GM12878 (cell line): ENCODE results near the gene KRTAP10-1. TPM values are rescaled to one million over a fixed set of nuclear protein-coding genes. Genes with fewer than 3 reads are reported as not detected.

Source experiments
- ATAC-seq: fragments of 200-7000 bp; cut with Tn5 transposase; 3 replicates; pipeline ENCODE4 v1.9.1; 2020; ENCODE audit warnings: mild to moderate bottlenecking, moderate library complexity
- BruUV-seq: library from RNA; stranded (reverse); fragments of 400-500 nt; replicated peaks from 2 replicates; lab custom pipeline; 2021; lab: Mats Ljungman, UMichigan
- CTCF ChIA-PET: fragments of 300-600 bp; sonication (Branson Sonifier 250); formaldehyde crosslinking; extraction: SDS; loops from one replicate; lab custom pipeline; 2021; ENCODE audit warnings: inconsistent platforms; lab: Yijun Ruan, JAX
- POLR2A ChIA-PET: fragments of 350-600 bp; formaldehyde crosslinking; extraction: SDS; loops from one replicate; lab custom pipeline; 2021; ENCODE audit warnings: inconsistent platforms; lab: Charles Lee
- RAD21 ChIA-PET: fragments of 300-600 bp; sonication (Branson Sonifier 250); formaldehyde crosslinking; loops from one replicate; lab custom pipeline; 2023; ENCODE audit warnings: antibody characterized with exemption; ENCODE audit not compliant: unreplicated experiment; lab: Charles Lee
- SMC1A ChIA-PET: fragments of 300-600 bp; sonication (Branson Sonifier 250); formaldehyde crosslinking; loops from one replicate; lab custom pipeline; 2023; ENCODE audit not compliant: unreplicated experiment, uncharacterized antibody; lab: Charles Lee
- DNase-seq: peaks from one replicate; pipeline ENCODE4 v3.0.0-alpha.2; 2011; ENCODE audit warnings: low read depth, low spot score
- FAIRE-seq: peaks from 3 replicates; lab custom pipeline; 2011; peaks lifted over from hg19 to GRCh38; lab: Jason Lieb, UNC
- H2AFZ ChIP-seq: 2 replicates; pipeline ENCODE4 v1.6.0; 2011; ENCODE audit warnings: low read depth, low read length, control low read depth; ENCODE audit not compliant: control insufficient read depth
- H3K27ac ChIP-seq: 2 replicates; pipeline ENCODE4 v1.5.1; 2011; ENCODE audit warnings: control low read depth; ENCODE audit not compliant: control insufficient read depth, insufficient read depth
- H3K27me3 ChIP-seq, 2 experiments: replicated peaks in 1 of 2; 2 replicates each; pipeline versions ENCODE4 v1.6.0 to v1.6.1; 2011; ENCODE audit warnings: low read length in 1 of 2; ENCODE audit not compliant: control insufficient read depth in 2 of 2, insufficient read depth in 2 of 2
- H3K36me3 ChIP-seq, 2 experiments: 2 replicates each; pipeline ENCODE4 v1.5.1; 2011; ENCODE audit warnings: low read length in 1 of 2; ENCODE audit not compliant: control insufficient read depth in 2 of 2, insufficient read depth in 2 of 2
- H3K4me1 ChIP-seq: 2 replicates; pipeline ENCODE4 v1.6.1; 2011; ENCODE audit warnings: mild to moderate bottlenecking, low read length, moderate library complexity, mixed read lengths; ENCODE audit not compliant: control insufficient read depth, insufficient read depth
- H3K4me2 ChIP-seq: 2 replicates; pipeline ENCODE4 v1.6.0; 2011; ENCODE audit warnings: control low read depth; ENCODE audit not compliant: control insufficient read depth, insufficient read depth
- H3K4me3 ChIP-seq: fragments of 200-600 bp; sonication (generic); 2 replicates; pipeline ENCODE4 v1.5.1; 2016
- H3K79me2 ChIP-seq: 2 replicates; pipeline ENCODE4 v1.6.0; 2011; ENCODE audit warnings: low read length; ENCODE audit not compliant: control insufficient read depth, insufficient read depth
- H3K9ac ChIP-seq: 2 replicates; pipeline ENCODE4 v1.8.0; 2011; ENCODE audit warnings: low read length, control low read depth, mixed read lengths; ENCODE audit not compliant: control insufficient read depth, insufficient read depth
- H3K9me3 ChIP-seq: replicated peaks from 3 replicates; pipeline ENCODE4 v1.5.1; 2011; ENCODE audit warnings: mild to moderate bottlenecking, low read length; ENCODE audit not compliant: control insufficient read depth, insufficient read depth
- H4K20me1 ChIP-seq: 2 replicates; pipeline ENCODE4 v1.6.0; 2011; ENCODE audit not compliant: control insufficient read depth, insufficient read depth
- BCL11A ChIP-seq: IDR thresholded peaks from 2 replicates; pipeline ENCODE4 v1.6.1; 2011; ENCODE audit warnings: low read depth, low read length
- BHLHE40 ChIP-seq, 2 experiments: fragments of 450-650 bp in 1 of 2; IDR thresholded peaks; 2 replicates each; pipeline ENCODE4 v1.6.1; 2011 to 2017; ENCODE audit warnings: low read depth in 2 of 2, borderline replicate concordance in 1 of 2, improper control_type of control experiment in 1 of 2, low read length in 1 of 2, mild to moderate bottlenecking in 1 of 2
- BRCA1 ChIP-seq: IDR thresholded peaks from 2 replicates; pipeline ENCODE4 v1.6.1; 2011; ENCODE audit warnings: low read depth, low read length, improper control_type of control experiment
- CHD4 ChIP-seq: fragments of 200-600 bp; sonication (generic); IDR thresholded peaks from 2 replicates; pipeline ENCODE4 v1.6.1; 2016; ENCODE audit warnings: mild to moderate bottlenecking
- CREB1 ChIP-seq: IDR thresholded peaks from 2 replicates; pipeline ENCODE4 v1.6.1; 2012; ENCODE audit warnings: low read depth, mild to moderate bottlenecking, inconsistent platforms
- CREM ChIP-seq: IDR thresholded peaks from 2 replicates; pipeline ENCODE4 v1.6.1; 2014; ENCODE audit warnings: antibody characterized with exemption, low read depth
- FOXK2 ChIP-seq: fragments of 450-650 bp; IDR thresholded peaks from 2 replicates; pipeline ENCODE4 v1.6.1; 2017; ENCODE audit warnings: mild to moderate bottlenecking, moderate library complexity
- IRF4 ChIP-seq: IDR thresholded peaks from 2 replicates; pipeline ENCODE4 v1.6.1; 2011; ENCODE audit warnings: low read depth, low read length
- IRF5 ChIP-seq: fragments of 450-650 bp; IDR thresholded peaks from 2 replicates; pipeline ENCODE4 v1.6.1; 2017; ENCODE audit warnings: borderline replicate concordance
- JUNB ChIP-seq: IDR thresholded peaks from 2 replicates; pipeline ENCODE4 v1.6.1; 2016; ENCODE audit warnings: antibody characterized with exemption, mild to moderate bottlenecking
- PAX5 ChIP-seq: IDR thresholded peaks from 2 replicates; pipeline ENCODE4 v1.6.1; 2011; ENCODE audit warnings: low read depth, low read length, borderline replicate concordance
- RAD21 ChIP-seq: IDR thresholded peaks from 2 replicates; pipeline ENCODE4 v1.6.1; 2011; ENCODE audit warnings: mild to moderate bottlenecking, low read depth, low read length, moderate library complexity; ENCODE audit not compliant: insufficient read depth
- RFX5 ChIP-seq: IDR thresholded peaks from 2 replicates; pipeline ENCODE4 v1.6.1; 2011; ENCODE audit warnings: low read depth, low read length, improper control_type of control experiment
- RUNX3 ChIP-seq: IDR thresholded peaks from 2 replicates; pipeline ENCODE4 v1.6.1; 2012; ENCODE audit warnings: low read length, inconsistent platforms
- SMC3 ChIP-seq: IDR thresholded peaks from 2 replicates; pipeline ENCODE4 v1.6.1; 2011; ENCODE audit warnings: low read length, improper control_type of control experiment, borderline replicate concordance
- SREBF2 ChIP-seq: IDR thresholded peaks from 2 replicates; pipeline ENCODE4 v1.6.1; 2012; ENCODE audit warnings: mild to moderate bottlenecking, low read length
- TCF7 ChIP-seq: IDR thresholded peaks from 2 replicates; pipeline ENCODE4 v1.6.1; 2014; ENCODE audit warnings: antibody characterized with exemption, borderline replicate concordance
- ZNF384 ChIP-seq: IDR thresholded peaks from 2 replicates; pipeline ENCODE4 v1.6.1; 2012; ENCODE audit warnings: low read depth, mild to moderate bottlenecking, low read length, improper control_type of control experiment, borderline replicate concordance
- ZNF622 ChIP-seq: fragments of 450-650 bp; IDR thresholded peaks from 2 replicates; pipeline ENCODE4 v1.6.1; 2017; ENCODE audit warnings: mild to moderate bottlenecking, inconsistent platforms
- WGBS: methylation state at CpG from one replicate; pipeline ENCODE4 v1.1.6; 2016; ENCODE audit warnings: low lambda C conversion rate; ENCODE audit not compliant: insufficient replicate concordance, insufficient coverage; ENCODE audit errors: missing lambda C conversion rate; 5-methylcytosine and 5-hydroxymethylcytosine counted together
- in situ Hi-C: fragments of 300-500 bp; cut with MboI; formaldehyde crosslinking; loops from 9 replicates; pipeline ENCODE4 v1.14.3; 2018; ENCODE audit warnings: mixed read lengths
- intact Hi-C: fragments of 100-400 bp; cut with micrococcal nuclease; formaldehyde crosslinking; loops from one replicate; pipeline ENCODE4 v1.14.2; 2022; ENCODE audit not compliant: unreplicated experiment
- polyA plus RNA-seq, 11 experiments: library from polyadenylated mRNA; depleted of rRNA in 4 of 11; unstranded in 6 of 11; stranded (reverse) in 5 of 11; fragments of >200 nt; fragmentation: Nextera tagmentation in 4 of 11; fragmentation: Illumina TruSeq in 1 of 11; extraction: Ambion mirVana in 4 of 11; extraction: Trizol in 1 of 11; gene quantifications; 1 replicate in 1 of 11; 2 replicates in 10 of 11; pipeline versions ENCODE4 v1.2.1 to v1.2.3, GENCODE V29; 2011 to 2016; ENCODE audit warnings: inconsistent platforms in 2 of 11, missing spikeins in 2 of 11, low read depth in 1 of 11
- total RNA-seq, 4 experiments: library from RNA; depleted of rRNA in 3 of 4; stranded (reverse); fragments of >200 nt in 3 of 4; fragmentation: Illumina TruSeq in 1 of 4; extraction: Trizol in 1 of 4; gene quantifications; 2 replicates each; pipeline versions ENCODE4 v1.2.1 to v1.2.3, GENCODE V29; 2013 to 2021
- TF ChIP-seq, protein P1 (sequence below): fragments of 450-650 bp; IDR thresholded peaks from 2 replicates; pipeline ENCODE4 v1.6.1; 2017; ENCODE audit warnings: mild to moderate bottlenecking, low read depth, inconsistent platforms; ENCODE audit not compliant: poor library complexity, severe bottlenecking
- TF ChIP-seq, protein P2 (sequence below): fragments of 450-650 bp; formaldehyde crosslinking; IDR thresholded peaks from 2 replicates; pipeline ENCODE4 v1.5.0; 2022; ENCODE audit warnings: mild to moderate bottlenecking, missing genetic modification characterization

Gene KRTAP10-1
- total and polyA plus RNA-seq, 10 of the 15 experiments (the other 5 are each of a cell fraction or from before 2014, with no cell fraction given): not detected

- in situ Hi-C loops: no loop called here
- Histone ChIP-seq H3K36me3 (no peaks in the 10 kb centered on the region), H3K79me2 (no peaks in the 10 kb centered on the region), H3K27ac (no peak overlapping the region), H3K9me3 (peaks cover 4% of the 10 kb centered on the region; the same call in 2 of the 3 replicates), H3K4me1 (no peaks in the 10 kb centered on the region), H3K4me3 (no peak overlapping the region), H4K20me1 (no peaks in the 10 kb centered on the region), H3K27me3 (no peaks in the 10 kb centered on the region), H3K9ac (no peak overlapping the region), H3K4me2 (no peak overlapping the region), H2AFZ (no peak overlapping the region)
- RAD21 ChIA-PET: no interaction called here
- no TSS peak for BruUV-seq
- ATAC-seq: peak; percentile 23; the same call in 1 of the 3 replicates
- intact Hi-C loops: no loop called here
- 11% methylated on average over 6 of the region's 6 CpGs for WGBS
- CTCF ChIA-PET: no interaction called here
- POLR2A ChIA-PET: no interaction called here
- no peak for DNase-seq
- no peak for FAIRE-seq
- SMC1A ChIA-PET: no interaction called here
- TF ChIP-seq, protein P1, sequence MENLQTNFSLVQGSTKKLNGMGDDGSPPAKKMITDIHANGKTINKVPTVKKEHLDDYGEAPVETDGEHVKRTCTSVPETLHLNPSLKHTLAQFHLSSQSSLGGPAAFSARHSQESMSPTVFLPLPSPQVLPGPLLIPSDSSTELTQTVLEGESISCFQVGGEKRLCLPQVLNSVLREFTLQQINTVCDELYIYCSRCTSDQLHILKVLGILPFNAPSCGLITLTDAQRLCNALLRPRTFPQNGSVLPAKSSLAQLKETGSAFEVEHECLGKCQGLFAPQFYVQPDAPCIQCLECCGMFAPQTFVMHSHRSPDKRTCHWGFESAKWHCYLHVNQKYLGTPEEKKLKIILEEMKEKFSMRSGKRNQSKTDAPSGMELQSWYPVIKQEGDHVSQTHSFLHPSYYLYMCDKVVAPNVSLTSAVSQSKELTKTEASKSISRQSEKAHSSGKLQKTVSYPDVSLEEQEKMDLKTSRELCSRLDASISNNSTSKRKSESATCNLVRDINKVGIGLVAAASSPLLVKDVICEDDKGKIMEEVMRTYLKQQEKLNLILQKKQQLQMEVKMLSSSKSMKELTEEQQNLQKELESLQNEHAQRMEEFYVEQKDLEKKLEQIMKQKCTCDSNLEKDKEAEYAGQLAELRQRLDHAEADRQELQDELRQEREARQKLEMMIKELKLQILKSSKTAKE: no peak
- TF ChIP-seq IRF4: peak; percentile 55; the same call in 1 of the 2 replicates
- TF ChIP-seq, protein P2, sequence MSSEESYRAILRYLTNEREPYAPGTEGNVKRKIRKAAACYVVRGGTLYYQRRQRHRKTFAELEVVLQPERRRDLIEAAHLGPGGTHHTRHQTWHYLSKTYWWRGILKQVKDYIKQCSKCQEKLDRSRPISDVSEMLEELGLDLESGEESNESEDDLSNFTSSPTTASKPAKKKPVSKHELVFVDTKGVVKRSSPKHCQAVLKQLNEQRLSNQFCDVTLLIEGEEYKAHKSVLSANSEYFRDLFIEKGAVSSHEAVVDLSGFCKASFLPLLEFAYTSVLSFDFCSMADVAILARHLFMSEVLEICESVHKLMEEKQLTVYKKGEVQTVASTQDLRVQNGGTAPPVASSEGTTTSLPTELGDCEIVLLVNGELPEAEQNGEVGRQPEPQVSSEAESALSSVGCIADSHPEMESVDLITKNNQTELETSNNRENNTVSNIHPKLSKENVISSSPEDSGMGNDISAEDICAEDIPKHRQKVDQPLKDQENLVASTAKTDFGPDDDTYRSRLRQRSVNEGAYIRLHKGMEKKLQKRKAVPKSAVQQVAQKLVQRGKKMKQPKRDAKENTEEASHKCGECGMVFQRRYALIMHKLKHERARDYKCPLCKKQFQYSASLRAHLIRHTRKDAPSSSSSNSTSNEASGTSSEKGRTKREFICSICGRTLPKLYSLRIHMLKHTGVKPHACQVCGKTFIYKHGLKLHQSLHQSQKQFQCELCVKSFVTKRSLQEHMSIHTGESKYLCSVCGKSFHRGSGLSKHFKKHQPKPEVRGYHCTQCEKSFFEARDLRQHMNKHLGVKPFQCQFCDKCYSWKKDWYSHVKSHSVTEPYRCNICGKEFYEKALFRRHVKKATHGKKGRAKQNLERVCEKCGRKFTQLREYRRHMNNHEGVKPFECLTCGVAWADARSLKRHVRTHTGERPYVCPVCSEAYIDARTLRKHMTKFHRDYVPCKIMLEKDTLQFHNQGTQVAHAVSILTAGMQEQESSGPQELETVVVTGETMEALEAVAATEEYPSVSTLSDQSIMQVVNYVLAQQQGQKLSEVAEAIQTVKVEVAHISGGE (CRISPR knock-in tag): peak; percentile 69
- TF ChIP-seq IRF5: no peak
- TF ChIP-seq JUNB: peak; percentile 70
- TF ChIP-seq SMC3: no peak
- no peak for TF ChIP-seq RFX5
- TF ChIP-seq SREBF2: no peak
- peak in 1 of 2 experiments; percentile 34; a peak in 2 of 4 replicates for TF ChIP-seq BHLHE40 (IDR thresholded peaks at IDR 0.05; ENCODE audit: borderline replicate concordance in 1 of 2, low read depth in 2 of 2, low read length in 1 of 2)
- TF ChIP-seq BRCA1: no peak
- TF ChIP-seq CREB1: peak; percentile 53; the same call in 1 of the 2 replicates
- no peak for TF ChIP-seq PAX5
- TF ChIP-seq BCL11A: no peak
- no peak for TF ChIP-seq ZNF622
- TF ChIP-seq FOXK2: no peak
- no peak for TF ChIP-seq CHD4
- TF ChIP-seq ZNF384: no peak
- TF ChIP-seq CREM: peak; percentile 69; the same call in 1 of the 2 replicates
- peak; percentile 28; the same call in 1 of the 2 replicates for TF ChIP-seq RUNX3
- peak; percentile 80 for TF ChIP-seq TCF7
- no peak for TF ChIP-seq RAD21
Observed at GRCh38 chr21:44583800-44584147, 43.8 kb upstream of the KRTAP10-1 start.
